ENCODE data around the gene ALDH4A1. TPM values are rescaled to one million over a fixed set of nuclear protein-coding genes. Genes with fewer than 3 reads are reported as not detected.

Gene ALDH4A1
- total and polyA plus RNA-seq, 2 experiments from 2014 or later: 11.3 to 33.8 TPM

DNA sequence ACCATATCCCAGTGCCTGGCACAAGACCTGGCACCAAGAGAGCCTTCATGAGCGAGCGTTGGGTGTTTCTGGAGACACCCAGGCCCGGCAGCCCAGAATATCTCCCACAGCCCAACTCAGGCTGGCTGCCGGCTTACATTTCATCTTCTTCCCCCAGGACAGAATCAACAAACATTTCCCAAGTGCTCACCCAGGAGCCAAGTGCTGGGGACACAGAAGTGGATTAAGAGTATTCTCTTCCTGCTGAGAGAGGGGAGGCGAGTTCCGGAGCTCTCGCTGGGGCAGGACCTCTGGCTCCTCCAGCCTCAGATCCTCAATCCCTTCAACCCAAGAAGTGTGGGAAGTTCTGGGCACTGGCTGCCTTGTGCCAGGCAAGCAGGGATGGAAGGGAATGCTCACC lies 30.5 kb upstream of the ALDH4A1 start (continued):
- TF ChIP-seq, protein P1, sequence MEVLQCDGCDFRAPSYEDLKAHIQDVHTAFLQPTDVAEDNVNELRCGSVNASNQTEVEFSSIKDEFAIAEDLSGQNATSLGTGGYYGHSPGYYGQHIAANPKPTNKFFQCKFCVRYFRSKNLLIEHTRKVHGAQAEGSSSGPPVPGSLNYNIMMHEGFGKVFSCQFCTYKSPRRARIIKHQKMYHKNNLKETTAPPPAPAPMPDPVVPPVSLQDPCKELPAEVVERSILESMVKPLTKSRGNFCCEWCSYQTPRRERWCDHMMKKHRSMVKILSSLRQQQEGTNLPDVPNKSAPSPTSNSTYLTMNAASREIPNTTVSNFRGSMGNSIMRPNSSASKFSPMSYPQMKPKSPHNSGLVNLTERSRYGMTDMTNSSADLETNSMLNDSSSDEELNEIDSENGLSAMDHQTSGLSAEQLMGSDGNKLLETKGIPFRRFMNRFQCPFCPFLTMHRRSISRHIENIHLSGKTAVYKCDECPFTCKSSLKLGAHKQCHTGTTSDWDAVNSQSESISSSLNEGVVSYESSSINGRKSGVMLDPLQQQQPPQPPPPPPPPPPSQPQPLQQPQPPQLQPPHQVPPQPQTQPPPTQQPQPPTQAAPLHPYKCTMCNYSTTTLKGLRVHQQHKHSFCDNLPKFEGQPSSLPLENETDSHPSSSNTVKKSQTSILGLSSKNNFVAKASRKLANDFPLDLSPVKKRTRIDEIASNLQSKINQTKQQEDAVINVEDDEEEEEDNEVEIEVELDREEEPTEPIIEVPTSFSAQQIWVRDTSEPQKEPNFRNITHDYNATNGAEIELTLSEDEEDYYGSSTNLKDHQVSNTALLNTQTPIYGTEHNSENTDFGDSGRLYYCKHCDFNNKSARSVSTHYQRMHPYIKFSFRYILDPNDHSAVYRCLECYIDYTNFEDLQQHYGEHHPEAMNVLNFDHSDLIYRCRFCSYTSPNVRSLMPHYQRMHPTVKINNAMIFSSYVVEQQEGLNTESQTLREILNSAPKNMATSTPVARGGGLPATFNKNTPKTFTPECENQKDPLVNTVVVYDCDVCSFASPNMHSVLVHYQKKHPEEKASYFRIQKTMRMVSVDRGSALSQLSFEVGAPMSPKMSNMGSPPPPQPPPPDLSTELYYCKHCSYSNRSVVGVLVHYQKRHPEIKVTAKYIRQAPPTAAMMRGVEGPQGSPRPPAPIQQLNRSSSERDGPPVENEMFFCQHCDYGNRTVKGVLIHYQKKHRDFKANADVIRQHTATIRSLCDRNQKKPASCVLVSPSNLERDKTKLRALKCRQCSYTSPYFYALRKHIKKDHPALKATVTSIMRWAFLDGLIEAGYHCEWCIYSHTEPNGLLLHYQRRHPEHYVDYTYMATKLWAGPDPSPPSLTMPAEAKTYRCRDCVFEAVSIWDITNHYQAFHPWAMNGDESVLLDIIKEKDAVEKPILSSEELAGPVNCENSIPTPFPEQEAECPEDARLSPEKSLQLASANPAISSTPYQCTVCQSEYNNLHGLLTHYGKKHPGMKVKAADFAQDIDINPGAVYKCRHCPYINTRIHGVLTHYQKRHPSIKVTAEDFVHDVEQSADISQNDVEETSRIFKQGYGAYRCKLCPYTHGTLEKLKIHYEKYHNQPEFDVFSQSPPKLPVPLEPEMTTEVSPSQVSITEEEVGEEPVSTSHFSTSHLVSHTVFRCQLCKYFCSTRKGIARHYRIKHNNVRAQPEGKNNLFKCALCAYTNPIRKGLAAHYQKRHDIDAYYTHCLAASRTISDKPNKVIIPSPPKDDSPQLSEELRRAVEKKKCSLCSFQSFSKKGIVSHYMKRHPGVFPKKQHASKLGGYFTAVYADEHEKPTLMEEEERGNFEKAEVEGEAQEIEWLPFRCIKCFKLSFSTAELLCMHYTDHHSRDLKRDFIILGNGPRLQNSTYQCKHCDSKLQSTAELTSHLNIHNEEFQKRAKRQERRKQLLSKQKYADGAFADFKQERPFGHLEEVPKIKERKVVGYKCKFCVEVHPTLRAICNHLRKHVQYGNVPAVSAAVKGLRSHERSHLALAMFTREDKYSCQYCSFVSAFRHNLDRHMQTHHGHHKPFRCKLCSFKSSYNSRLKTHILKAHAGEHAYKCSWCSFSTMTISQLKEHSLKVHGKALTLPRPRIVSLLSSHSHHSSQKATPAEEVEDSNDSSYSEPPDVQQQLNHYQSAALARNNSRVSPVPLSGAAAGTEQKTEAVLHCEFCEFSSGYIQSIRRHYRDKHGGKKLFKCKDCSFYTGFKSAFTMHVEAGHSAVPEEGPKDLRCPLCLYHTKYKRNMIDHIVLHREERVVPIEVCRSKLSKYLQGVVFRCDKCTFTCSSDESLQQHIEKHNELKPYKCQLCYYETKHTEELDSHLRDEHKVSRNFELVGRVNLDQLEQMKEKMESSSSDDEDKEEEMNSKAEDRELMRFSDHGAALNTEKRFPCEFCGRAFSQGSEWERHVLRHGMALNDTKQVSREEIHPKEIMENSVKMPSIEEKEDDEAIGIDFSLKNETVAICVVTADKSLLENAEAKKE (CRISPR knock-in tag; IDR thresholded peaks at IDR 0.05): no peak
- TF ChIP-seq STAT1 (IDR thresholded peaks at IDR 0.05; ENCODE audit: unreplicated experiment) (no peak), POLR2AphosphoS5 (IDR thresholded peaks at IDR 0.05; ENCODE audit: low read depth) (no peak), EZH2 (IDR thresholded peaks at IDR 0.05; ENCODE audit: low read depth, unreplicated experiment) (no peak)

DNA sequence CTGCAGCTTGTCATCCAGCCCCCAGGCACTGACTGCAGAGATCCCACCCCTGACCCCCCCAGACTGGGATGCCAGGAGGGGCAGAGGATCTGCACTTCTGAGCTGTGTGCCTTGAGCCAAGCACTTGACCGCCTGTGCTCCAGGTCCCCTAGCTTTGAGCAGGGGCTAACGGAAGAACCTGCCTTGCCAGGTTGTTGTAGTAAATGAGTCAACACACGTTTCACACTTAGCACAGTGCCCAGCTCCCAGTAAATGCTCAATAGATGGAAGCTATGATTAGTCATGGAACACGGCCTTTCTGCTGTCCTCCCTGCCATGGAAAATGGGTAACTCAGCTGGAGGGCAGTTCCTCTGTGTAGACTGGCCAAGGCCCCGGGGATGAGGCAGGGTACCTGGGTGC lies 30.0 kb upstream of the ALDH4A1 start:
- no peak overlapping the region for H3K4me2 ChIP-seq
- peaks cover 11% of the 10 kb centered on the region for H3K27me3 Mint-ChIP-seq (ENCODE audit: insufficient read depth, low read depth, poor library complexity)
- H4K20me1 ChIP-seq (replicated peaks; ENCODE audit: insufficient read depth): no peaks in the 10 kb centered on the region; the same call in none of the 2 replicates
- H3K9me3 Mint-ChIP-seq: no peaks in the 10 kb centered on the region
- no peak overlapping the region for H3K27ac ChIP-seq (ENCODE audit: low read depth)
- H3F3A ChIP-seq (replicated peaks; ENCODE audit: low read depth): no peaks in the 10 kb centered on the region
- no peaks in the 10 kb centered on the region for H3K36me3 Mint-ChIP-seq (ENCODE audit: low read depth)
- no peaks in the 10 kb centered on the region for H3K9me2 ChIP-seq (ENCODE audit: insufficient read depth)
- H3K27me3 ChIP-seq (ENCODE audit: insufficient read depth): no peaks in the 10 kb centered on the region
- H3K4me3 ChIP-seq: no peak overlapping the region
- ATAC-seq (no peak), DNase-seq (ENCODE audit: low spot score) (no peak)
- no peaks in the 10 kb centered on the region for H3K4me1 ChIP-seq (ENCODE audit: insufficient read depth)
- peaks cover 36% of the 10 kb centered on the region for H3K4me1 Mint-ChIP-seq
- H3K36me3 ChIP-seq (ENCODE audit: insufficient read depth): no peaks in the 10 kb centered on the region
- H3K4me3 Mint-ChIP-seq: no peak overlapping the region
- no peaks in the 10 kb centered on the region for H3K79me2 ChIP-seq (replicated peaks; ENCODE audit: insufficient read depth)
- H2AFZ ChIP-seq: no peak overlapping the region
- no peak overlapping the region for H3K27ac Mint-ChIP-seq
- TF ChIP-seq, protein P2, sequence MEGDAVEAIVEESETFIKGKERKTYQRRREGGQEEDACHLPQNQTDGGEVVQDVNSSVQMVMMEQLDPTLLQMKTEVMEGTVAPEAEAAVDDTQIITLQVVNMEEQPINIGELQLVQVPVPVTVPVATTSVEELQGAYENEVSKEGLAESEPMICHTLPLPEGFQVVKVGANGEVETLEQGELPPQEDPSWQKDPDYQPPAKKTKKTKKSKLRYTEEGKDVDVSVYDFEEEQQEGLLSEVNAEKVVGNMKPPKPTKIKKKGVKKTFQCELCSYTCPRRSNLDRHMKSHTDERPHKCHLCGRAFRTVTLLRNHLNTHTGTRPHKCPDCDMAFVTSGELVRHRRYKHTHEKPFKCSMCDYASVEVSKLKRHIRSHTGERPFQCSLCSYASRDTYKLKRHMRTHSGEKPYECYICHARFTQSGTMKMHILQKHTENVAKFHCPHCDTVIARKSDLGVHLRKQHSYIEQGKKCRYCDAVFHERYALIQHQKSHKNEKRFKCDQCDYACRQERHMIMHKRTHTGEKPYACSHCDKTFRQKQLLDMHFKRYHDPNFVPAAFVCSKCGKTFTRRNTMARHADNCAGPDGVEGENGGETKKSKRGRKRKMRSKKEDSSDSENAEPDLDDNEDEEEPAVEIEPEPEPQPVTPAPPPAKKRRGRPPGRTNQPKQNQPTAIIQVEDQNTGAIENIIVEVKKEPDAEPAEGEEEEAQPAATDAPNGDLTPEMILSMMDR (conservative IDR thresholded peaks at IDR 0.05; ENCODE audit: low read depth in 2 of 2): no peak
- TF ChIP-seq, protein P1 (CRISPR knock-in tag; IDR thresholded peaks at IDR 0.05): no peak
- TF ChIP-seq CREB1 (CRISPR knock-in tag; IDR thresholded peaks at IDR 0.05; ENCODE audit: low read depth): no peak
- no peak for TF ChIP-seq ZNF331 (CRISPR knock-in tag; IDR thresholded peaks at IDR 0.05; ENCODE audit: low read depth)
- TF ChIP-seq ZNF114 (CRISPR knock-in tag; IDR thresholded peaks at IDR 0.05): no peak
- no peak for TF ChIP-seq POLR2AphosphoS5 (IDR thresholded peaks at IDR 0.05; ENCODE audit: low read depth)
